Measurements from ENCODE around the gene USP40.

Gene USP40

GRCh38 chr2:233476651-233477547, 89.7 kb downstream of the USP40 start:
- Histone ChIP-seq H3K79me2 (ENCODE audit: control insufficient read depth, insufficient read depth, low read length, poor library complexity) (peaks cover 2% of the 10 kb centered on the region), H2BK5ac (ENCODE audit: low read depth, low read length, poor library complexity) (no peak overlapping the region), H2BK120ac (ENCODE audit: insufficient read depth, low read length, poor library complexity) (no peak overlapping the region), H4K91ac (ENCODE audit: low read depth, low read length) (no peak overlapping the region), H3K4me2 (ENCODE audit: low read length) (no peak overlapping the region), H3K23ac (ENCODE audit: low read length) (no peak overlapping the region), H3K9ac (ENCODE audit: low read length) (no peak overlapping the region), H3K79me1 (ENCODE audit: low read length) (no peaks in the 10 kb centered on the region), H3K27me3 (ENCODE audit: insufficient read depth, low read length) (no peaks in the 10 kb centered on the region), H4K12ac (ENCODE audit: low read depth, low read length) (no peak overlapping the region), H3K4me3 (ENCODE audit: low read depth, low read length) (no peak overlapping the region), H3K9me3 (ENCODE audit: insufficient read depth, low read depth, low read length) (no peaks in the 10 kb centered on the region), H3K4ac (ENCODE audit: low read depth, low read length) (no peak overlapping the region), H2AFZ (ENCODE audit: insufficient read depth, low read length, poor library complexity) (no peak overlapping the region), H3K27ac (ENCODE audit: low read depth, low read length) (no peak overlapping the region), H2BK12ac (ENCODE audit: low read length) (no peak overlapping the region), H3K4me1 (ENCODE audit: control insufficient read depth in 1 of 2, insufficient read depth in 2 of 2, low read length in 2 of 2) (peaks cover 2 to 4% of the 10 kb centered on the region in 2 experiments), H3K14ac (ENCODE audit: low read length) (no peak overlapping the region), H2AK5ac (ENCODE audit: low read length) (no peak overlapping the region), H3K36me3 (ENCODE audit: control insufficient read depth in 1 of 2, insufficient read depth in 2 of 2, low read length in 2 of 2) (peaks cover 28 to 34% of the 10 kb centered on the region in 2 experiments), H3K18ac (ENCODE audit: low read length) (no peak overlapping the region), H4K8ac (ENCODE audit: low read depth, low read length) (no peak overlapping the region)
- DNase-seq, result no peak
- WGBS (ENCODE audit: extremely low coverage, insufficient coverage, insufficient read length), result no CpG with 5 or more reads among the region's 45 CpGs

GRCh38 chr2:233476063-233476410, 90.5 kb downstream of the USP40 start:
- Histone ChIP-seq H3K4ac (ENCODE audit: low read depth, low read length) (no peak overlapping the region), H3K18ac (ENCODE audit: low read length) (no peak overlapping the region), H3K4me1 (ENCODE audit: control insufficient read depth in 1 of 2, insufficient read depth in 2 of 2, low read length in 2 of 2) (no peaks in the 10 kb centered on the region), H3K4me3 (ENCODE audit: low read depth, low read length) (no peak overlapping the region), H3K27me3 (ENCODE audit: insufficient read depth, low read length) (no peaks in the 10 kb centered on the region), H4K8ac (ENCODE audit: low read depth, low read length) (no peak overlapping the region), H4K12ac (ENCODE audit: low read depth, low read length) (no peak overlapping the region), H3K9ac (ENCODE audit: low read length) (peak overlapping the region; percentile 20), H3K23ac (ENCODE audit: low read length) (no peak overlapping the region), H4K91ac (ENCODE audit: low read depth, low read length) (no peak overlapping the region), H2BK5ac (ENCODE audit: low read depth, low read length, poor library complexity) (no peak overlapping the region), H2AK5ac (ENCODE audit: low read length) (no peak overlapping the region), H3K4me2 (ENCODE audit: low read length) (no peak overlapping the region), H3K14ac (ENCODE audit: low read length) (no peak overlapping the region), H2BK120ac (ENCODE audit: insufficient read depth, low read length, poor library complexity) (no peak overlapping the region), H3K79me2 (ENCODE audit: control insufficient read depth, insufficient read depth, low read length, poor library complexity) (peaks cover 2% of the 10 kb centered on the region), H3K27ac (ENCODE audit: low read depth, low read length) (no peak overlapping the region), H3K79me1 (ENCODE audit: low read length) (no peaks in the 10 kb centered on the region), H3K9me3 (ENCODE audit: insufficient read depth, low read depth, low read length) (no peaks in the 10 kb centered on the region), H2AFZ (ENCODE audit: insufficient read depth, low read length, poor library complexity) (no peak overlapping the region), H2BK12ac (ENCODE audit: low read length) (no peak overlapping the region), H3K36me3 (ENCODE audit: control insufficient read depth in 1 of 2, insufficient read depth in 2 of 2, low read length in 2 of 2) (peaks cover 30 to 34% of the 10 kb centered on the region in 2 experiments)
- DNase-seq, result no peak
- no CpG with 5 or more reads among the region's 14 CpGs for WGBS (ENCODE audit: extremely low coverage, insufficient coverage, insufficient read length)

GRCh38 chr2:233474308-233475160, 92.0 kb downstream of the USP40 start:
- Histone ChIP-seq H3K14ac (ENCODE audit: low read length) (no peak overlapping the region), H2BK12ac (ENCODE audit: low read length) (no peak overlapping the region), H3K79me1 (ENCODE audit: low read length) (no peaks in the 10 kb centered on the region), H3K9me3 (ENCODE audit: insufficient read depth, low read depth, low read length) (no peaks in the 10 kb centered on the region), H4K12ac (ENCODE audit: low read depth, low read length) (no peak overlapping the region), H3K4ac (ENCODE audit: low read depth, low read length) (no peak overlapping the region), H3K79me2 (ENCODE audit: control insufficient read depth, insufficient read depth, low read length, poor library complexity) (no peaks in the 10 kb centered on the region), H3K23ac (ENCODE audit: low read length) (no peak overlapping the region), H3K27me3 (ENCODE audit: insufficient read depth, low read length) (no peaks in the 10 kb centered on the region), H2AK5ac (ENCODE audit: low read length) (no peak overlapping the region), H2AFZ (ENCODE audit: insufficient read depth, low read length, poor library complexity) (no peak overlapping the region), H3K36me3 (ENCODE audit: control insufficient read depth in 1 of 2, insufficient read depth in 2 of 2, low read length in 2 of 2) (peaks cover 28 to 33% of the 10 kb centered on the region in 2 experiments), H2BK5ac (ENCODE audit: low read depth, low read length, poor library complexity) (no peak overlapping the region), H3K9ac (ENCODE audit: low read length) (no peak overlapping the region), H3K18ac (ENCODE audit: low read length) (no peak overlapping the region), H3K27ac (ENCODE audit: low read depth, low read length) (no peak overlapping the region), H3K4me3 (ENCODE audit: low read depth, low read length) (no peak overlapping the region), H3K4me2 (ENCODE audit: low read length) (no peak overlapping the region), H4K8ac (ENCODE audit: low read depth, low read length) (no peak overlapping the region), H3K4me1 (ENCODE audit: control insufficient read depth in 1 of 2, insufficient read depth in 2 of 2, low read length in 2 of 2) (no peaks in the 10 kb centered on the region), H4K91ac (ENCODE audit: low read depth, low read length) (no peak overlapping the region), H2BK120ac (ENCODE audit: insufficient read depth, low read length, poor library complexity) (no peak overlapping the region)
- WGBS (ENCODE audit: extremely low coverage, insufficient coverage, insufficient read length), result no CpG with 5 or more reads among the region's 22 CpGs
- DNase-seq, result no peak

GRCh38 chr2:233473878-233474277, 92.7 kb downstream of the USP40 start:
- WGBS (ENCODE audit: extremely low coverage, insufficient coverage, insufficient read length), result no CpG with 5 or more reads among the region's 10 CpGs
- H2BK120ac ChIP-seq (ENCODE audit: insufficient read depth, low read length, poor library complexity), result no peak overlapping the region
- peaks cover 32 to 38% of the 10 kb centered on the region in 2 experiments for H3K36me3 ChIP-seq (ENCODE audit: control insufficient read depth in 1 of 2, insufficient read depth in 2 of 2, low read length in 2 of 2)
- no peak overlapping the region for H4K91ac ChIP-seq (ENCODE audit: low read depth, low read length)
- no peak overlapping the region for H3K4me3 ChIP-seq (ENCODE audit: low read depth, low read length)
- H4K12ac ChIP-seq (ENCODE audit: low read depth, low read length), result no peak overlapping the region
- no peaks in the 10 kb centered on the region for H3K4me1 ChIP-seq (ENCODE audit: control insufficient read depth in 1 of 2, insufficient read depth in 2 of 2, low read length in 2 of 2)
- H2BK12ac ChIP-seq (ENCODE audit: low read length), result no peak overlapping the region
- no peak overlapping the region for H3K4ac ChIP-seq (ENCODE audit: low read depth, low read length)
- no peaks in the 10 kb centered on the region for H3K79me2 ChIP-seq (ENCODE audit: control insufficient read depth, insufficient read depth, low read length, poor library complexity)
- H4K8ac ChIP-seq (ENCODE audit: low read depth, low read length), result no peak overlapping the region
- H3K27me3 ChIP-seq (ENCODE audit: insufficient read depth, low read length), result no peaks in the 10 kb centered on the region
- no peak overlapping the region for H3K9ac ChIP-seq (ENCODE audit: low read length)
- no peak overlapping the region for H2AFZ ChIP-seq (ENCODE audit: insufficient read depth, low read length, poor library complexity)
- DNase-seq, result no peak
- no peak overlapping the region for H3K14ac ChIP-seq (ENCODE audit: low read length)
- no peaks in the 10 kb centered on the region for H3K9me3 ChIP-seq (ENCODE audit: insufficient read depth, low read depth, low read length)
- no peak overlapping the region for H2AK5ac ChIP-seq (ENCODE audit: low read length)
- H3K4me2 ChIP-seq (ENCODE audit: low read length), result no peak overlapping the region
- H3K27ac ChIP-seq (ENCODE audit: low read depth, low read length), result no peak overlapping the region
- H3K18ac ChIP-seq (ENCODE audit: low read length), result no peak overlapping the region
- H3K79me1 ChIP-seq (ENCODE audit: low read length), result no peaks in the 10 kb centered on the region
- no peak overlapping the region for H2BK5ac ChIP-seq (ENCODE audit: low read depth, low read length, poor library complexity)
- H3K23ac ChIP-seq (ENCODE audit: low read length), result no peak overlapping the region
